GM18861 (cell line): Measurements from ENCODE around the gene COL4A2.

Experiments used
- ATAC-seq: cut with Tn5 transposase; IDR thresholded peaks from one replicate; pipeline ENCODE4 v1.9.1; 2021; ENCODE audit not compliant: unreplicated experiment

Gene COL4A2

GRCh38 chr13:110272227-110272626, 34.9 kb upstream of the COL4A2 start:
- no peak for ATAC-seq

DNA sequence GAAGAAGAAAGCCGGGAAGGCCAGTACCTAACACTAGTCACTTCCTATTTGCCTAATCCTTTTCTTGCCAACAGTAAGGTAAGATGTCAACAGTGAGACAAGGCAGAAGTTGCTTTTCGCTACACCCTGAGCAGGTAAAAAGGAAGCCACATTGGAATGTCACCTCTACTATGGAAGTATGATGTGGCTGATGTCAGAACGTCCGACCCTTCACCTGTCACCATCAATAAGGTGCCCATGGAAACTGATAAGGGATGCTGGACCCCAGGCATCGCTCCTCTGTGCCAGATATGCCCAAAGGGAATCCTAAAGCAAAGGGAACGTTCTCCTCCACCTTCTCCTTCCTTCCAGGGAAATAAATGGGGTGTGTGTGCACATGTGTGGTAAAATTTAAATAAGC, 34.4 kb upstream of the COL4A2 start:
- no peak for ATAC-seq

DNA sequence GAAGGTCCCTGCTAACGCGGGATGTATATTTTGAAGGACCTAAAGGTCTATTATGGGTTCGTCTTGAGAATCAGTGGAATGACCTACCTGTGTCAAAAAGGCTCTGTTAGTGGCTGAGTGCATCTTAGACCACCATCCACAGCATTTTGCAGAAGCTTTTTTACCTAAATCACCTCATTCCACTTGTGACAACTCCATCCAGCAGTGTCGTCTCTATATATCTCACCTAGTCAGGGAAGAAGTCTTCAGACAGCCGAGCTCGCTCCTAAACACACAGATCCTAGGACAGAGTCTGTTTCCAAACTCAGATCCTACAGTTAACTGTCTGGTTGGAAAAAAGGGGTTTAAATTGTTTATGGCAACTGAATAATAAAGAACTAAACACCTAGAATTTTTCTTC, 33.8 kb upstream of the COL4A2 start:
- no peak for ATAC-seq

GRCh38 chr13:110274687-110275086, 32.4 kb upstream of the COL4A2 start:
- no peak for ATAC-seq

- ATAC-seq = no peak
Measured at GRCh38 chr13:110275931-110276552, 31.0 kb upstream of the COL4A2 start.

- no peak for ATAC-seq
Measured at GRCh38 chr13:110276553-110276950, 30.5 kb upstream of the COL4A2 start.

GRCh38 chr13:110277357-110277975, 29.6 kb upstream of the COL4A2 start:
- no peak for ATAC-seq

- ATAC-seq = no peak
Measured at GRCh38 chr13:110278859-110279258, 28.2 kb upstream of the COL4A2 start.

DNA sequence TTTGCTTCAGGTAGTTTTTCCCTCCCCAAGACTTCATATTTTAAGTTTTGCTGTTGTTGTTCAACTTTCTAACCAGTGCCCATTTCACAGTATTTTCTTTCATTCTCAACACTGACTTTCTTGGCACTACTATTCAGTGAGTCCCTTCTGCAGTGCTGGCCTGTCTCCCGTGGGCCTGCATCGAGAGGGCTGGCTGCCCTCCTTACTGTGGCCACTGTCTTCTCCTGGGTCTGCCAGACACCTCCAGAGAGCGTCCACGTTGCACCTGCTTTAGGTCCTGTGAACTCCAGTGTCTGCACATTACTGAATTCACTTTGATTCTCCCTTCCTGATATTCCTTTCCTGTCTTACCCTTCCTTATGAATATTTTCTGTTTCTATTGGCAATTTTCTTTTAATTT, 27.4 kb upstream of the COL4A2 start:
- ATAC-seq = no peak

DNA sequence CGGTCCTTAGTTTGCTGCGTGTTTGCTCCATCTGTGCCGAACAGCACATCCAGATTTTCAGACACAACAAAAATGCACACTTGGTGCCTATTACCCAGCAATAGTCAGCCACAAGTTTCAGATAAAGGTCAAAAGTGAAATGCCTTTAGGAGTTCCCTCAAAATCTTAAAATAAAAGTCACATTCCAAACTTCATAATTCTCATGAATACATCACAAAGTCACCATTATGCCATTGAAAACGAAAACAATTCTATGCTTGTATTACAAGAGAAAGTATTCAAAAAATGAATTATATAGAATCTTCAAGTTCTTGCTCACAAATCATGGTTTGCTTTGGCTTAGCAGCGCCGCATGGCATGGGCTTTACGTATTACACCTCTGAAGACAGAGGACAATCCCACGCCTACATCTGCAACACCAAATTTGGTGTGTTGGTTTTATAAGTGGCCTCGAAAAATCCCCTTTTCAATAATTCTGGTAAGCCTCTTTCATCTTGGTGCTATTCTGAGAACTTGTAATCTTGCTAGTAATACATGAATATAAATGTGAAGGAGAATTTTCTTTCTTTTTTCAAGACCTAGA, 26.8 kb upstream of the COL4A2 start:
- no peak for ATAC-seq

- no peak for ATAC-seq
Measured at GRCh38 chr13:110280985-110281688, 25.9 kb upstream of the COL4A2 start.

DNA sequence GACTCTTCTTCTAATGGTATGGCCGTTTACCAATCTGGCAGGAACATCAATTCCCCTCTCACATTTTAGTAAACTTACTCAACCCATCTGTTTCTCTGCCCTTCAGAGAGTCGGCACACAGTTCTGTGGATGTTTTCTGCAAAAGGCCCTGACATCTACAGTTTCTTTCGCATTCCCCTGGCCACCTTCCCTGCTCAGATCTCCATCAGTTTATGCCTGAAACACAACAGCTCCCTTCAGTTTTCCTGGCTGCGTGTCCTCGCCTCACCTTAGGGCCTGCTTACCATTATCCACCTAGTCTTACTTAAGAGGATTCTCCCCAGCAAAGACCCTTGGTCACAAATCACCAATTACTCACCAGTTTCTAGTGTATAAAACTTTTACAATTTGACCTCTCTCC, 25.3 kb upstream of the COL4A2 start:
- ATAC-seq = no peak

DNA sequence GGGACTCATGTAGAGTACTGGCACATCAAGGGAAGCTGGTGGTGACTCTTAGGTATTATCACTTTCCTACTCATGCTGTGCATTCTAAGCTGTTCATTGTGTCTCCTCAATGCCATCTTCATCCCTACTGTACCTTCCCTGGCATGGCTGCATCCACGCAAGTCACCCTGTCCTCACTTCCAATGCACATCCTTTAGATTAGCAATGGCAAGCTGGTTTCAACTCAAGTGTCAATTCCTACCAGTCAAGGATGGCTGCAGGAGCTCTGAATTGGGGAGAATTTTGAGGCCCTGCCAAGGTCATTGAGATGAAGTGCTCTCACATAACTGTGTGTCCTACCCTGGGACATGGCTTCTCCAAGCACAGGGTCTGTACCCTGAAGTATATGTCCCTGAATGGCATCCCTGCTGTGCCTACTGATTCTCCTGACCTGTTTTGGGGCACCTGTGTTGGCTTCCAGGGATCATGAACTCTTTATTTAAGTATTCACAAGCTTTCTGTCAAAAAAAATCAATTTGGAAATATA, 24.7 kb upstream of the COL4A2 start:
- no peak for ATAC-seq

GRCh38 chr13:110283736-110284517, 23.2 kb upstream of the COL4A2 start:
- no peak for ATAC-seq

- ATAC-seq = no peak
Measured at GRCh38 chr13:110284779-110285484, 22.2 kb upstream of the COL4A2 start.

DNA sequence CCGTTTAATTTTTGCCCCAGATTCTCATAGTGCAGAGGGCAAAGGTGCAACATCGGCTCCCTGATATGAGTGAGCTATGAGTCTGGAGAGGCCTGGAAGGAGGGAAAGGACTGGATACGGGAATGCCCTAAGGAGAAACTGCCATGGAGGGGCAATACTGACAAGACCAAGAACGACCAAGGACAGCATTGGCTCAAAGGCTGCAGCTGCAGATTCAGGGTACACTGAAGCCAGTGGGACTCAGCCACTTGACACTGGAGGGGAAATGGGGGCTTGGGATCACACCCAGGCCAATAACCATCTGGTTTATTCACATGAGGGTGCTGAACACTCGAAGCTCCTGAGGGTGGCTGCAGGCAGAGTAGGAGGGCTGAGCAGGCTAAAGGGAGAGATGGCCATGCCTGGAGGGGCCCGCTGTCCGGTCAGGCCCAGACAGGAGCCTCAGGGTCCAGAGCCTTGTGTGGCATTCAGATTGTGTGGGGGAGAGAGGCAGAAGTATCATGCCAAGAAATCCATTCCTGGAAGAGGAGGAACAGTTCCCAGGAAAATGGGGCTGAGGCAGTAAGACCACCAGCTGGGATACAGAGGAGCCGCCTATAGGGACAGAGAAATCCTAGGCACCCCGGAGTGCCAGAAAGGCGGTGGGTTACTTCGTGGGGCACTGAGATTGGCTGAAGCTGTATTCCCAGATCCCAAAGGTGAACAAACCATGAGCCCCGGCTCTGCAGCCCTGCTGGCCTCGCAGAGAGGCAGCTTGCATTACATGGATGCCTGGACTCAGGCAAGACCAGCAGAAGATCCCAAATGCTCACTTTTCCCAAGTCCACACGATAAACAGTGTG, 20.9 kb upstream of the COL4A2 start:
- no peak for ATAC-seq

GRCh38 chr13:110286833-110287819, 20.0 kb upstream of the COL4A2 start:
- ATAC-seq = no peak

DNA sequence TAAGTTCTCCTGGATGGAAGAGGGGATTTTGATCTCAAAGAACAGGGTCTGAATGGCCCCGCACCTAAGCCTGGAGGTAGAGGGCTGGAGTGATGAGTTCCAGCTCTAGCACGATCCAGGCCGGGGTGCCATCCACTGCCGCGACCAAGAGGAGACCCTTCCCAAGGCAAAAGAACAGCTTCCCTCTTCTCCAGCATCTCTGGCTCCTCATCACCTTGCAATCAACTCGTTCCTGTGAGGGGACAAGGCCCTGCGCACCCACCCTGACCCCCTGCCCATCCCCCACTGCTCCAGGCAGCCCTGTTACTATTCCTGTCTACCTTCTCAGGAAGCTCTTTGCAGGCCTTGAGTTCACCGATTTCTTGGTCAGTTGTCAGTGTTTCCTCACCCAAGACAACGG, 17.9 kb upstream of the COL4A2 start:
- ATAC-seq = no peak
